Glutamatergic neuron (in vitro differentiated cells): ENCODE data around the gene UNC13A. TPM values are rescaled to one million over a fixed set of nuclear protein-coding genes. Genes with fewer than 3 reads are reported as not detected.

Experiments
- DNase-seq: peaks from one replicate; pipeline ENCODE4 v3.0.0; 2022
- H3K27ac Mint-ChIP-seq: one replicate; pipeline ENCODE4 v1.8.0; 2020; ENCODE audit warnings: mild to moderate bottlenecking, mixed read lengths, inconsistent platforms; ENCODE audit not compliant: unreplicated experiment
- H3K27me3 Mint-ChIP-seq: one replicate; pipeline ENCODE4 v1.8.0; 2020; ENCODE audit warnings: mild to moderate bottlenecking, moderate library complexity, mixed read lengths, inconsistent platforms; ENCODE audit not compliant: unreplicated experiment
- H3K36me3 Mint-ChIP-seq: one replicate; pipeline ENCODE4 v1.8.0; 2020; ENCODE audit warnings: mild to moderate bottlenecking, mixed read lengths, inconsistent platforms; ENCODE audit not compliant: unreplicated experiment
- H3K4me1 Mint-ChIP-seq: one replicate; pipeline ENCODE4 v1.8.0; 2020; ENCODE audit warnings: mild to moderate bottlenecking, low read depth, mixed read lengths, inconsistent platforms; ENCODE audit not compliant: unreplicated experiment
- H3K4me3 Mint-ChIP-seq: one replicate; pipeline ENCODE4 v1.8.0; 2020; ENCODE audit warnings: mild to moderate bottlenecking, mixed read lengths, inconsistent platforms; ENCODE audit not compliant: unreplicated experiment
- H3K9me3 Mint-ChIP-seq: one replicate; pipeline ENCODE4 v1.8.0; 2020; ENCODE audit warnings: mild to moderate bottlenecking, moderate library complexity, mixed read lengths, inconsistent platforms; ENCODE audit not compliant: unreplicated experiment
- CTCF ChIP-seq: fragments of 200-600 bp; sonication (generic); IDR thresholded peaks from one replicate; pipeline ENCODE4 v1.5.0; 2021; ENCODE audit not compliant: partially characterized antibody, unreplicated experiment
- total RNA-seq: library from RNA; stranded (reverse); fragmentation: NEBNext Ultra II Directional; extraction: Animal tissue kit (Norgen Biotek cat#: 25700); gene quantifications from one replicate; pipeline ENCODE4 v1.2.1, GENCODE V29; 2021; ENCODE audit not compliant: unreplicated experiment

UNC13A gene
- total RNA-seq, 1 donor from 2014 or later: 79.7 TPM

GRCh38 chr19:17658240-17658639, 29.9 kb downstream of the UNC13A start:
- no peak overlapping the region for H3K27ac Mint-ChIP-seq
- no peak overlapping the region for H3K4me3 Mint-ChIP-seq
- TF ChIP-seq CTCF: no peak
- peaks cover 8% of the 10 kb centered on the region for H3K27me3 Mint-ChIP-seq
- H3K9me3 Mint-ChIP-seq: peaks cover 4% of the 10 kb centered on the region
- H3K4me1 Mint-ChIP-seq: no peaks in the 10 kb centered on the region
- peaks cover 16% of the 10 kb centered on the region for H3K36me3 Mint-ChIP-seq
- no peak for DNase-seq

- Mint-ChIP-seq H3K4me3 (no peak overlapping the region), H3K27ac (no peak overlapping the region), H3K4me1 (no peaks in the 10 kb centered on the region), H3K9me3 (peaks cover 4% of the 10 kb centered on the region), H3K36me3 (peaks cover 23% of the 10 kb centered on the region), H3K27me3 (peaks cover 8% of the 10 kb centered on the region)
- no peak for DNase-seq
- no peak for TF ChIP-seq CTCF
These were observed 31.2 kb downstream of the UNC13A start for GRCh38 chr19:17656970-17657369.

GRCh38 chr19:17655751-17656472, 32.2 kb downstream of the UNC13A start:
- H3K36me3 Mint-ChIP-seq: peaks cover 23% of the 10 kb centered on the region
- no peak overlapping the region for H3K27ac Mint-ChIP-seq
- peaks cover 5% of the 10 kb centered on the region for H3K27me3 Mint-ChIP-seq
- no peaks in the 10 kb centered on the region for H3K9me3 Mint-ChIP-seq
- H3K4me3 Mint-ChIP-seq: no peak overlapping the region
- no peaks in the 10 kb centered on the region for H3K4me1 Mint-ChIP-seq
- TF ChIP-seq CTCF: no peak
- DNase-seq: no peak

- Mint-ChIP-seq H3K9me3 (no peaks in the 10 kb centered on the region), H3K4me1 (no peaks in the 10 kb centered on the region), H3K27ac (no peak overlapping the region), H3K27me3 (peaks cover 5% of the 10 kb centered on the region), H3K4me3 (no peak overlapping the region), H3K36me3 (peaks cover 23% of the 10 kb centered on the region)
- no peak for TF ChIP-seq CTCF
- DNase-seq: no peak
These were observed 33.2 kb downstream of the UNC13A start for GRCh38 chr19:17654993-17655392.

GRCh38 chr19:17652627-17653026, 35.5 kb downstream of the UNC13A start:
- no peak for TF ChIP-seq CTCF
- Mint-ChIP-seq H3K9me3 (peaks cover 1% of the 10 kb centered on the region), H3K27me3 (peaks cover 5% of the 10 kb centered on the region), H3K27ac (no peak overlapping the region), H3K36me3 (peaks cover 23% of the 10 kb centered on the region), H3K4me1 (no peaks in the 10 kb centered on the region), H3K4me3 (no peak overlapping the region)
- DNase-seq: no peak
